NT2/D1 (cell line): ENCODE measurements around the gene KCP.

Source experiments
- YY1 ChIP-seq: IDR thresholded peaks from 2 replicates; pipeline ENCODE4 v1.6.1; 2011; ENCODE audit not compliant: insufficient read length, insufficient read depth
- ZNF274 ChIP-seq: IDR thresholded peaks from 2 replicates; pipeline ENCODE4 v1.6.1; 2011; ENCODE audit warnings: mild to moderate bottlenecking, low read depth, low read length

DNA sequence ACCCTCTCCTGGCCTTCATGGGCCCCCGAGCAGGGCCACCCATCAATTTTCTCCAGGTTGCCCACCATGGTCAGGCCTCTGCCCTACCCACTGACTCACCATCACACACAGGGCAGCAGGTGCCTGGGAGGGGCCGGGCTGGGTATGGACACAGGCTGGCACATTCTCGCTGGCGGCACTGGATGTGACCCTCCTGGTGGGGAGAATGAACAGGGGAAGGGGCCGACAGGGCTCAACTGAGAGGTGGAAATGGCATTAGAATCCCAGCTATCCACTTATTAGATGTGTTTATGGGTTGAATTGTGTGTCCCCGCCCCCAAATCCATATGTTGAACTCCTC lies 16.4 kb downstream of the KCP start:
- no peak for TF ChIP-seq YY1
- TF ChIP-seq ZNF274 = no peak
